Fibroblast of skin of back (primary cell): ENCODE measurements around the gene SLC4A8.

Source experiments
- DNase-seq: peaks from one replicate; pipeline ENCODE4 v3.0.0-alpha.2; 2013

Gene SLC4A8

DNA sequence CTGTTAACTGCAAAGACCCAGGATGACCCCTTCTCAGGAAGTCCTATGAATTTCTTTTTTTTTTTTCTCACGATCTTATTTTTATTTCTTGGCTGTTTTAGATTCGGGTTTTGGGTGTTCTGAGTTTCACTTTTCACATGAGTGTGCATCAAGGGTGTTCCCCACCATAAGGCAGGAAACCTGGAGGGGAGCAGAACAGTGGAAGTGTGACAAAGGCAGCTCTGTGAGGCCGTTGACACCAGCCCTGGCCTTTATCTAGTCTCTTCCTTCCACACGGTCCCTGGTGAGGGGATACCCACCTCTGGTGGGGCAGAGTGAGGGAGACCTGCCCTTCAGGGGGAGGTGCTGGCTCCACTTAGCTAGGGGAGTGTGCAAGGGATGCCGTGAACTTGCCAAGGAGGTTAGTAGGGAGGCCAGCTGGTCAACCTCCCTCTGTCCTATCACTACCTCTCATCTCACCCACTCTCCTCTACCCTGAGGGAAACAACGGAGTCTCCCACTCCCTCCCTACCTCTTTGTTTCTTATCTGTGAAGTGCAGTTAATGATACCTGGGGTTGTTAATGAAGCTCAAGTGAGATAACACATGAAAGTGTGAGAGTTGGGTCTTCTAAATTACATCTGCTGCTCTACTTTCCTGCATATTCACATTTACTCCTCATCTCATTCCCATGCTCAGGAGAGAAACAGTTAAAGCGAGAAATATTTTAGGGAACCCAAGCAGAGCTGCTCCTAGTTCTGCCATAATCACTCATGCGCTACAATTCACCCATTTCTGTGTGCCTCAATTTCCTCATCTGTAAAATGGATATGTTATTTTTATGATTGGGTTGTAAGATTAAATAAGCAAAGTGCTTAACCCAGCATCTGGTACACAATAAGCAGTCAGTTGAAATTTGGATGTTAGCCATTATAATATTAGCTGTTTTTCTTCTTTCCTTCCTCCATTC lies 29.1 kb upstream of the SLC4A8 start:
- DNase-seq: no peak

GRCh38 chr12:51397670-51398069 lies 27.0 kb upstream of the SLC4A8 start:
- no peak for DNase-seq

DNA sequence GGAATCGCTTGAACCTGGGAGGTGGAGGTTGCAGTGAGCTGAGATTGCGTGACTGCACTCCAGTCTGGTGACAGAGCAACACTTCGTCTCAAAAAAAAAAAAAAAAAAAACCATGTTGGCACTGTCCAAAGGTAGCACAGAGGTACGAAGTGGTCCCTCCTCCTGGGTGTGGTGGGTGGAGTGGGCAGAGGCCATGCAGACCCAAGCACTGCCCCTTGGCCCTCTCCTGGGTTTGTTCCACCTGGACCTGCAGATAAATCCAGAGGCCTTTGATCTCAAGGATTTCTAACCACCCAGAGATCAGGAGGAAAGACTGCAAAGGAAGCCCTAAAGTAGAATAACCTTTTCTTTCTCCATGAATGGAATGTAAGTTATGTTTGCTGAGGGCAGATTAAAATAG lies 24.7 kb upstream of the SLC4A8 start:
- DNase-seq: no peak

DNA sequence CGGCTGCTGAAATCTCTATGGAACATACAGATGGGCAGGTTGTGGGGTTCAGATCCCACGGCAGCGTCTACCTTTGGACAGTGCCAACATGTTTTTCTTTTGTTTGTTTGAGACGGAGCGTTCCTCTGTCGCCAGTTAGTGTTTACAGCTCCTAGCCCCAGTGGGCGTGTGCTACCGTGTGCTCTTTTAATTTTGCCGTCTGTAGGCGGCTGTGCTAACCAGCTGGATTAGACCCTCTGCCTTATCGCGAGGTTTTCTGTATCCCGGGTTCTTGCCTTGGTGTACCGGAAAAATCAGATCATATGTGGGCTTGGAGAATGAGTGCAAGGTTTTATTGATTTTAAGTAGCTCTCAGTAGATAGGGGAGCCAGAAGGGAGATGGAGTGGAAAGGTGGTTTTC lies 23.6 kb upstream of the SLC4A8 start:
- DNase-seq: no peak

DNA sequence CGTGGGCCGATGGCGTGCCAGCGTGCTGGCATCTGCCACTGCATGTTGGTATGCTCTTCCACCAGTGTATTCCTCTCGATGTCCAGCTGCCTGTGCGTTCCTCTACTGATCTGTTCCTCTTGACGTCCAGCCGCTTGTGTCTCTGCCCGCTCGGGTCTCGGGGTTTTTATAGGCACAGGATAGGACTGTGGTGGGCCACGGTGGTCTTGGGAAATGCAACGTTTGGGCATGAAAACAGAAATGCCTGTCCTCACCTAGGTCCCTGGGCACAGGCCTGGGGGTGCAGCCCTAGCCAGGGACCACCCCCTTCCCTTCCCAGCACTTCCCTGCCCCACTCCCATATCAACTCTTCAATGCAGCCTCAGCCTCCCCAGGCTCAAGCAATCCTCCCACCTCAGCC lies 23.1 kb upstream of the SLC4A8 start:
- no peak for DNase-seq

- DNase-seq: no peak
Observed at GRCh38 chr12:51401900-51402299, 22.7 kb upstream of the SLC4A8 start.

- no peak for DNase-seq
Observed at GRCh38 chr12:51403159-51403558, 21.5 kb upstream of the SLC4A8 start.

DNA sequence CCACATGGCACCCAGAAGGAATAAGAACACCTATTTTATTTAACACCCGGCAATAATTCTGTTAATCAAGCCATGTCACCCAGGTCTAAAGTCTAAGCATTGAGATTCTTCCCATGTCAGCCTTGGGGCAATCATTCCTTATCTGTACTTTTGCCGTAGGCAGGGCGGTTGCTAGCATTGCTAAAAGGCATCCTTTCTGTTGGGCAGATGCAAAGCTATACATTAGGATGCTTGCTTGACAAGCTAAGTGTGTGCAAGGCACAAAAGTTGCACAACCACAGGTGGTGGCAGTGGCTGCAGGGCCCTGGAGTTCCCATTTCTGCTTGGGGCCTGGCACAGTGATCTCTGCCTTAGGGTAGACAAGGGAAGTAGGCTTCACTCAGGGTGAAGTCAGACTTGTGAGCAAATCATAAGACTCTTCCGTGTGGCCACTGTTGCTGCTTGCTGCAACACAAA lies 20.9 kb upstream of the SLC4A8 start:
- DNase-seq: no peak

- DNase-seq: no peak
Observed at GRCh38 chr12:51404627-51405026, 20.0 kb upstream of the SLC4A8 start.

DNA sequence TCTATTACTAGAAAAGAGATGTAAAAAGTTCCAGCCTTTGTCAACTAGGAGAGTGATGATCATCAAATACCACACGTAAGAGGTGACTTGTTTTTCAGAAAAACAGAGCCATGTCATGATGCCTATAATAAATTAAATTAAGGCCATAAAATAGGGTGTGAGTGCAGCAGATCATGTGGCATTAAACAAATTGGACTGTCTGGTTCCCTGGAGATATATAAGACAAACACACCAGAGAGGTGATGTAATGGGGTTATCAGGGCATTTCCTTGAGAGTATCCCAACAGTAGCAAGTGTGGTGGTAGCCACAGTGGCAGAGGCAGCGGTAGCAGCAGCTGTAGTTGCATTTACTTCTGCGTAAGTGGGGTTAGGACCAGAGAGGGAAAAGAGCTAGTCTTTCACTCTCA lies 18.8 kb upstream of the SLC4A8 start:
- no peak for DNase-seq

DNA sequence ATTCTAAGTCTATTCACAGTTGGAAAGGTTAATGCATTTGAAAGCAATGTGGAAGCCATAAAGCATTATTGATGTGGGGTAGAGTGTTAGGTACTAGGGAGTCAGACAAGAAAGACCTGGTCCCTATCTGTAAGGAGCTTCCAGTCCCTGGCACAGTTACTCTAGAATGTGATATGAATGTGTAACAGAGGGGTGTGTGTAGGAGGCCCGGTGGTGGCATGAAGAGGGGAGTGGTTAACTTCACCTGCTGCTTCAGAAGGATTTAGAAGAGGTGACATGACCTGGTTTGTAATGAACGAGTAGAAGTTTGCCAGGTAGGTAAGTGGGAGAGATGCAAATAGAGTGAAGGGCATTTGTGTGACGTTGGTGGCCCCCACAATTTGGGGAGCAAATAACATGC lies 18.3 kb upstream of the SLC4A8 start:
- no peak for DNase-seq

- DNase-seq: no peak
Observed at GRCh38 chr12:51406859-51407258, 17.8 kb upstream of the SLC4A8 start.

DNA sequence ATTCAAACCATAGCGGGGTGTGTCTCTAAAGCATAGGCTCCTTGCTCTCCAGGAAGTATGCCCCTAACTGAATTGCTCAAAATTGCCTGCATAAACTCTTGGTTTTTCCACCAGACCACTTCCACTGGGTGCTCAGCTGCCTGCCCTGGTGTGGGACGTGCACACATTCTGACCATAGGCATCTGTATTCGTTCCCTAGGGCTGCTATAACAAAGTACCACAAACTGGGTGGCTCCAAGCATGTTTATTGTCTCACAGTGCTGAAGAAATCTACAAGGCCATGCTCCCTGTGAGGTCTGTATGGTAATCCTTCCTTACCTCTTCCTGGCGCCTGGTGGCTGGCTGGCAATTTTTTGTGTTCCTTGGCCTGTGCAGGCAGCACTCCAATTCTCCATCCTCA lies 17.0 kb upstream of the SLC4A8 start:
- no peak for DNase-seq

GRCh38 chr12:51409846-51410245 lies 14.8 kb upstream of the SLC4A8 start:
- DNase-seq: no peak

DNA sequence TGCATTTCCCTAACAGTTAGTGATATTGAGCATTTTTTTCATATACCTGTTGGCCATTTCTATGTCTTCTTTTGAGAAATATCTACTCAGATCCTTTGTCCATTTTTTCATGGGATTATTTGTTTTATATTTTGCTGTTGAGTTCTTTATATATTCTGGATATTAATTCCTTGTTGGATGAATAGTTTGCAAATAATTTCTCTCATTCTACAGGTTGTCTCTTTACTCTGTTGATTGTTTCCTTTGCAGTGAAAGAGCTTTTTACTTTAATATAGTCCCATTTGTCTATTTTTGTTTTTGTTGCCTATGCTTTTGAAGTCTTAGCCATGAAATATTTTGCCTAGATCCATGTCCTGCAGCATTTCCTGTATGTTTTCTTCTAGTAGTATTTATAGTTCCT lies 11.5 kb upstream of the SLC4A8 start:
- DNase-seq: no peak

DNA sequence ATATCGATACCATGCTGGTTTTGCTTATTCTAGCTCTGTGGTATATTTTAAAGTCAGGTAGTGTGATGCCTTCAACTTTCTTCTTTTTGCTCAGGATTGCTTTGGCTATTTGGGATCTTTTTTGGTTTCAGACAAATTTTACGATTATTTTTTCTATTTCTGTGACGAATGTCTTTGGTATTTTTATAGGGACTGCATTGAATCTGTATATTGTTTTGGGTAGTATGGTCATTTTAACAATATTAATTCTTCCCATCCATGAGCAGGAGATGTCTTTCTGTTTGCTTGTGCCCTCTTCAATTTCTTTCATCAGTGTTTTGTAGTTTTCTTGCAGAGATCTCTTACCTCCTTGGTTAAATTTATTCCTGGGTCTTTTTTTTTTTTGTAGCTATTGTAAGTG lies 10.8 kb upstream of the SLC4A8 start:
- DNase-seq: no peak

DNA sequence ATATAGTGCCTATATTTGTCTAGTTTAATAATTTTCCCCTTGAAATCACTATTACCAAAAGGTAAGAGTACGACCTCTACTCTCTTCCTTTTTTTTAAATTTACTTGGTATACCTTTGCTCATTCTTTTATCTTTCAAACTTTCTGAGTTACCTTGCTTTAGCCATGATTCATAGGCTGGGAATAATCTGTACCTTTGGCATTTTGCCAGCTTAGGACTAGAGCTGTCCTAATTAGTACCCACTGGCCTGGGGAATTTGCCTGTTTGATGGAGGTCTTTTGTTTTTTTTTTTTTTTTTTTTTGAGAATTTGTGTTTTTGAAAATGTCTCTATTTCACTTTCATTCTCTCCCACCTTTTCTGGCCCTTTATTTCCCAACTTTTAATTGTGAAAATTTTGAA lies 8.7 kb upstream of the SLC4A8 start:
- DNase-seq: no peak

DNA sequence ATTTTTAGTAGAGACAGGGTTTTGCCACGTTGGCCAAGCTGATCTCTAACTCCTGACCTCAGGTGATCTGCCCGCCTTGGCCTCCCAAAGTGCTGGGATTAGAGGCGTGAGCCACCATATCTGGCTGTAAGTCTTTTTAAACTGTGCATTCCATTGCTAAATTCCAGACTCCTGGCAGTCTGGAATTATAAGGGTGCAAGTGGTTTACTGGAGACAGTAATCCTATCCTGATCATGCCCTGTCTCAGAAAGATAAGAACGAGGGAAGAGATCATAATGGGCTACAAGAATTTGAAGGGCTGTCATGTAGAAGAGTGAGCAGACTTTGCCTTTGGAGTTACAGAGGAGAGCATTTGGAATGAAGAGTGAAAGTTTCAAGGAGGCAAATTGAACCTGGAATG lies 6.8 kb upstream of the SLC4A8 start:
- no peak for DNase-seq

GRCh38 chr12:51419425-51420193 lies 5.0 kb upstream of the SLC4A8 start:
- DNase-seq: no peak

GRCh38 chr12:51421266-51421884 lies 3.3 kb upstream of the SLC4A8 start:
- peak; percentile 70 for DNase-seq

GRCh38 chr12:51424094-51424661 lies 453 bp upstream of the SLC4A8 start:
- no peak for DNase-seq

DNA sequence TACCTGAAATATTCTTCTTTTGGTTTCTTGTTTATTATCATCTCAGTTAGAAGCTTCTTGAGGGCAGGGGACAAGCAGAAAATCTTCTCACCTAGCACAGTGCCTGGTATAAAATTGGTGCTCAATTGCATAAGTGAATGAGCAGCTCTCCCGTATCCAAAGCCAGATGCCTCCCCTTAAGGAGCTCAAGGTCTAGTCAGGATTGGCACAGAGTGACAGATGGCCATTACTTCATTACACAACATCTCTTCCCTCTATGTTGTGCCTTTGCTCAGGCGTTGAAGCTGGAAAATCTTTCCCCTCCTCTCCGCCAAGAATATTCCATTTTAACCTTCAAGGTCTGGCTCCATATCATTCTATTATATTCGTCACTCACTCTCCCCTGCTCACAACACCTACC lies 3.6 kb downstream of the SLC4A8 start:
- no peak for DNase-seq

- DNase-seq: no peak
Observed at GRCh38 chr12:51429700-51430099, 5.1 kb downstream of the SLC4A8 start.
